ENCODE results near the gene FEZF2. TPM values are rescaled to one million over a fixed set of nuclear protein-coding genes. Genes with fewer than 3 reads are reported as not detected.

Gene FEZF2
- total and polyA plus RNA-seq, 11 donors = not detected

- Histone ChIP-seq H3K4me1 (no peaks in the 10 kb centered on the region), H3K27me3 (peaks cover 0 to 44% (median 7%) of the 10 kb centered on the region in 9 donors), H3K9me3 (peaks cover 0 to 3% (median 0%) of the 10 kb centered on the region in 12 donors), H3K4me3 (no peak overlapping the region), H3K27ac (no peak overlapping the region), H3K36me3 (no peaks in the 10 kb centered on the region)
- TF ChIP-seq, protein P1, sequence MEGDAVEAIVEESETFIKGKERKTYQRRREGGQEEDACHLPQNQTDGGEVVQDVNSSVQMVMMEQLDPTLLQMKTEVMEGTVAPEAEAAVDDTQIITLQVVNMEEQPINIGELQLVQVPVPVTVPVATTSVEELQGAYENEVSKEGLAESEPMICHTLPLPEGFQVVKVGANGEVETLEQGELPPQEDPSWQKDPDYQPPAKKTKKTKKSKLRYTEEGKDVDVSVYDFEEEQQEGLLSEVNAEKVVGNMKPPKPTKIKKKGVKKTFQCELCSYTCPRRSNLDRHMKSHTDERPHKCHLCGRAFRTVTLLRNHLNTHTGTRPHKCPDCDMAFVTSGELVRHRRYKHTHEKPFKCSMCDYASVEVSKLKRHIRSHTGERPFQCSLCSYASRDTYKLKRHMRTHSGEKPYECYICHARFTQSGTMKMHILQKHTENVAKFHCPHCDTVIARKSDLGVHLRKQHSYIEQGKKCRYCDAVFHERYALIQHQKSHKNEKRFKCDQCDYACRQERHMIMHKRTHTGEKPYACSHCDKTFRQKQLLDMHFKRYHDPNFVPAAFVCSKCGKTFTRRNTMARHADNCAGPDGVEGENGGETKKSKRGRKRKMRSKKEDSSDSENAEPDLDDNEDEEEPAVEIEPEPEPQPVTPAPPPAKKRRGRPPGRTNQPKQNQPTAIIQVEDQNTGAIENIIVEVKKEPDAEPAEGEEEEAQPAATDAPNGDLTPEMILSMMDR (IDR thresholded peaks at IDR 0.05) = no peak
- TF ChIP-seq POLR2A (IDR thresholded peaks at IDR 0.05) = no peak
- intact Hi-C loops (cut with DNase I) = no loop called here
- ATAC-seq = no peak
- no peak for DNase-seq
- 84 to 87% (median 85%) methylated on average over 3 of the region's 3 CpGs for WGBS, 4 donors
These were observed 13.9 kb upstream of the FEZF2 start for GRCh38 chr3:62387251-62387650.

DNA sequence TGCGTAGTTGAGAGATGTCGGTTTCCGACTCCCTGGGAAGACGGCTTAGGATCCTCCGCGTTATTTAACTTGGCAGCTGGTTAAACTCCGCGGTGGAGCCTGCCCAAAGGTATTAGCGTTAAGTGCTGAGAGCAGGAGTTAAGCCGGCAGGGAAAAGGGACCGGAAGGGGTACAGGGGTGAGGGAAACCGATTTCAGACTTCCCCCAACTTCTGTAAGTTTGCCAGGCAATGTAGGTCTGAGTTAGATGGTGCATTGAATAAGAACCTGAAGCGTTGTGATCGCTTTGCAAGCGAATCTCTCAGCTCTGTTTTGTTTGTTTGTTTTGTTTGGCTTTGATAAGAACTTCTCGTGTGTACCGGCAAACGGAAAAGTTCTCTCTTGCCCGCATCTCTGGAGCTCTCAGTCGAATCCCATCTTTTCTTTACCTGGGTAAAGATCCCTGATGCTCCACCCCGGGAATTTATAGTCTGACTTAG is 6.0 kb upstream of the FEZF2 start:
- DNase-seq (no peak), ATAC-seq (no peak)
- no peaks in the 10 kb centered on the region for H3K36me3 ChIP-seq
- peaks cover 37 to 91% (median 79%) of the 10 kb centered on the region in 9 donors for H3K27me3 ChIP-seq
- no peak overlapping the region for H3K4me3 ChIP-seq
- no peak overlapping the region for H3K27ac ChIP-seq
- no peaks in the 10 kb centered on the region for H3K9me3 ChIP-seq
- TF ChIP-seq, protein P1 (IDR thresholded peaks at IDR 0.05) = no peak
- TF ChIP-seq POLR2A (IDR thresholded peaks at IDR 0.05) = no peak
- 2 to 5% (median 3%) methylated on average over 21 of the region's 21 CpGs for WGBS, 4 donors
- intact Hi-C loops (cut with DNase I) = no loop called here
- H3K4me1 ChIP-seq = peaks cover 0 to 17% (median 3%) of the 10 kb centered on the region in 12 donors

DNA sequence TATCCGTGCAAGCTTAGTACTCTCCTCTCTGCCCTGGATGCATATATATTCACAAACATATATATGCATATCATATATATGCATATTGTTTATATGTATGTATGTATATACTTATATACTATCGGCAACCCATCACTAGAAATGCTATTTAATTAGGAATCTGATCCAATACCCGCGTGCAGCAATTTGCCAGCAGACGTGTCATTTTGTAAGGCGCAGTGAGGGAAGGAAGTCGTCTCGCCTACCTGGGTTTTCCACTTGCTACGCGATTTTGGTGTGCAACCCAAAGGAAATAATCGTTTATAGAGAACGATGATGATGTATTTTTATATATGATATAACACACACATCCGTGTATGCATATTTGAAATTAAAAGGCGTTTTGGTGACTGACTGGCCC is 5.6 kb upstream of the FEZF2 start:
- no peak for ATAC-seq
- H3K27ac ChIP-seq = no peak overlapping the region
- DNase-seq = no peak
- intact Hi-C loops (cut with DNase I) = no loop called here
- no peaks in the 10 kb centered on the region for H3K9me3 ChIP-seq
- no peak overlapping the region for H3K4me3 ChIP-seq
- H3K36me3 ChIP-seq = no peaks in the 10 kb centered on the region
- WGBS, 4 donors = 3 to 5% (median 4%) methylated on average over 14 of the region's 14 CpGs
- TF ChIP-seq POLR2A (IDR thresholded peaks at IDR 0.05) = no peak
- TF ChIP-seq, protein P1 (IDR thresholded peaks at IDR 0.05) = no peak
- H3K27me3 ChIP-seq = peaks cover 40 to 93% (median 83%) of the 10 kb centered on the region in 9 donors
- peaks cover 0 to 21% (median 4%) of the 10 kb centered on the region in 12 donors for H3K4me1 ChIP-seq

DNA sequence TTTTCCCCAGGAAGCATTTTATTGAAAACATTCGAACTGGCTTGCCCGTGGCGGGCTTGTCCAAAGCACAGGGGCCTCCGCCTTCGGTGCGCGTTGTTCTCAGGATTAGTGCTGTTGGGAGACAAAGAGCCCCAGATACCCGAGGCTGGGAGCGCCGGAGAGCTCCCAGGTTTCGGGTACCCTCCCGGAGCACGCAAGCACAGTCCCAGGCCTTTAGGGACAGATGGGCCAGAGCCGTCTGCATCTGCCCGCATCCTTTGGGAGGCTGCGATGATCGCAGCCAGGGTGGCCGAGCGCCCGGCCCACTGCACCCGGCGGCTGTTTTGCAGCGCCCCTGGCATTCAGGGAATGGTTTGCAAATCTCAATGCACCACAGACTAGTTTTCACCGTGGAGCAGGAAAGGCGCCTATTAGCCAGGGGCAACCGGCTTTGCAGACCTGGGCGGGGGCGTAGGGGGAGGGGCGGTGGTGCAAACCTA is 5.0 kb upstream of the FEZF2 start:
- TF ChIP-seq POLR2A (IDR thresholded peaks at IDR 0.05) = no peak
- TF ChIP-seq, protein P1 (IDR thresholded peaks at IDR 0.05) = no peak
- Histone ChIP-seq H3K27me3 (peaks cover 46 to 98% (median 89%) of the 10 kb centered on the region in 9 donors), H3K4me1 (peaks cover 0 to 27% (median 6%) of the 10 kb centered on the region in 12 donors)

More for the DNA sequence above, 5.0 kb upstream of the FEZF2 start:
- no peaks in the 10 kb centered on the region for H3K36me3 ChIP-seq
- intact Hi-C loops (cut with DNase I) = no loop called here
- no peak for DNase-seq
- H3K4me3 ChIP-seq = no peak overlapping the region
- 3 to 8% (median 3%) methylated on average over 13 to 29 of the region's 29 CpGs for WGBS, 4 donors
- no peak for ATAC-seq
- no peak overlapping the region for H3K27ac ChIP-seq
- no peaks in the 10 kb centered on the region for H3K9me3 ChIP-seq
